DND-41 (cell line): ENCODE results near the gene OST4.

Source experiments
- CTCF ChIP-seq: IDR thresholded peaks from 2 replicates; pipeline ENCODE4 v1.5.1; 2012; ENCODE audit warnings: borderline replicate concordance, low read length, moderate library complexity, mild to moderate bottlenecking; ENCODE audit not compliant: poor library complexity, severe bottlenecking; ENCODE audit errors: extremely low read depth
- EZH2 ChIP-seq: IDR thresholded peaks from 3 replicates; pipeline ENCODE4 v1.6.1; 2012; ENCODE audit warnings: borderline replicate concordance, low read depth, mild to moderate bottlenecking, moderate library complexity, low read length, inconsistent platforms; ENCODE audit not compliant: severe bottlenecking

GRCh38 chr2:27092696-27093429 is 21.4 kb upstream of the OST4 start:
- TF ChIP-seq CTCF (no peak), EZH2 (no peak)
